AG09319 (cell line): ENCODE results near the gene RANBP17.
"Not testable (repeated sequence)": the region's sequence is repeated elsewhere in the genome, so short reads cannot be mapped to it uniquely, and the experiment has no call there.

Source experiments
- DNase-seq: peaks from one replicate; pipeline ENCODE4 v3.0.0-alpha.2; 2010; ENCODE audit warnings: low read depth; ENCODE audit errors: extremely low read depth
- CTCF ChIP-seq: IDR thresholded peaks from 2 replicates; pipeline ENCODE4 v1.5.1; 2011; ENCODE audit warnings: low read depth, mild to moderate bottlenecking, inconsistent platforms, low read length, moderate library complexity

RANBP17 gene

GRCh38 chr5:170913573-170913972, 51.8 kb downstream of the RANBP17 start:
- DNase-seq: no peak
- TF ChIP-seq CTCF: no peak

DNA sequence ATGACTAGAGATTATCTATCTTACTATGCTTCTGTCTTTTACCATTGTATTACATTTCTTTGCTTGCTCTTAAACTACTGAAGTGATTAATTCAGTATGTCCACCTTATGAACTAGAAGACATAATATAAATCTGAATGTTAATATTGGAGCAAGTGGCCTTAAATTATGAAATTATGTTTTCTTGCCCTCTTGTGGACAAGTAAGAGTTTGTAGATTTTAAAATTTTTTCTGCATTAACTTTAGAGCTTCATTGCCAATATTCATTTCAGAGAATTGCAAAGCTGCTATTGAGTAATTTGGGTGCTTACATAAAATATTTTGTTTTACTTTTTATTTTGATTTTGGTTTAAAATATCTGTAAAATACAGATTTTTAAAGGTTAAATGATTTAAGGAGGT, 55.3 kb downstream of the RANBP17 start:
- DNase-seq: no peak
- TF ChIP-seq CTCF: no peak; the same call in 1 of the 2 replicates

- no peak for TF ChIP-seq CTCF
- DNase-seq: no peak
Observed at GRCh38 chr5:170920196-170920595, 58.4 kb downstream of the RANBP17 start.

GRCh38 chr5:170922331-170922730, 60.5 kb downstream of the RANBP17 start:
- not testable (repeated sequence) for DNase-seq

DNA sequence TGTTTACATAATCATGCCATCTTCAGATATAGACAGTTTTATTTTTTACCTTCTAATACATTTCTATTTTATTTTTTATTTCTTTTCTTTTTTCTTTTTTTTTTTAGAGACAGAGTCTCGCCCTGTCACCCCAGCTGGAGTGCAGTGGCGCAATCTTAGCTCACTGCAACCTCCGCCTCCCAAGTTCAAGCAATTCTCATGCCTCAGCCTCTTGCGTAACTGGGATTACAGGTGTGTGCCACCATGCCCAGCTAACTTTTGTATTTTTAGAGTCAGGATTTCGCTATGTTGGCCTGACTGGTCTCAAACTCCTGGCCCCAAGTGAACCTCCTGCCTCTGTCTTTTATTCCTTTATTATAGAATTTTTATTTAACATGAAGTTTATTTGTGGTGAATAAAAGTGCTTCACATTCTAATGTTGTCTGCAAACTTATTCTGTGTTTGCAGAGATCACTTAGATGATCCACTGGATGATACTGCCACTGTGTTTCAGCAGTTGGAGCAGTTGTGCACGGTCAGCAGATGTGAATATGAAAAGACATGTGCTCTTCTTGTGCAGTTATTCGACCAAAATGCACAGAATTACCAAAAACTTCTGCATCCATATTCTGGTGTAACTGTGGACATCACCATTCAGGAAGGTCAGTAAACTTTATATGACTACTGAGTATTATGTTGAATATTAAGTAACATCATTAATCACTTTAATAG, 62.2 kb downstream of the RANBP17 start:
- DNase-seq: no peak
- TF ChIP-seq CTCF: no peak

GRCh38 chr5:170935534-170936218, 73.9 kb downstream of the RANBP17 start:
- not testable (repeated sequence) for DNase-seq

DNA sequence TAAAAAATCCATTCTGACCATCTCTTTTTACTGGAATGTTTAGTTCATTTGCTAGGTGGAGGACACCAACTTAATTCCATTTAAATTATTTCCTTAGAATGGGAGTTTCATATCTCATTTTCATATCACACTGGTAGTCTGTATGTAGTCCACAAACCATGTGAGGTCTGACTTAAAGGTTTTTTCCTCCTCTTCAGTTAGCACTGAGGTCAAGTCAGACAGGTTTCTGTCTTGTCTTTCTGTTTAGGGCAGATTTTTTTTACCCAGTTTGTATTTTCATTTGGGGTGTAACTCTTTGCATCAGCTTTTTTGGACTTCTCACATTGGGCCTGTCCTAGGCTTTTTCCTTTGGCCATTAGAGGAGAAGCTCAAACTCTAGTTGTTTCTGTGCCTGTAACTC, 75.3 kb downstream of the RANBP17 start:
- TF ChIP-seq CTCF: no peak
- DNase-seq: no peak

- no peak for TF ChIP-seq CTCF
Observed at GRCh38 chr5:170937914-170938313, 76.1 kb downstream of the RANBP17 start.

More at GRCh38 chr5:170937914-170938313, 76.1 kb downstream of the RANBP17 start:
- DNase-seq: no peak
